Measurements from ENCODE around the gene PCSK2.

DNA sequence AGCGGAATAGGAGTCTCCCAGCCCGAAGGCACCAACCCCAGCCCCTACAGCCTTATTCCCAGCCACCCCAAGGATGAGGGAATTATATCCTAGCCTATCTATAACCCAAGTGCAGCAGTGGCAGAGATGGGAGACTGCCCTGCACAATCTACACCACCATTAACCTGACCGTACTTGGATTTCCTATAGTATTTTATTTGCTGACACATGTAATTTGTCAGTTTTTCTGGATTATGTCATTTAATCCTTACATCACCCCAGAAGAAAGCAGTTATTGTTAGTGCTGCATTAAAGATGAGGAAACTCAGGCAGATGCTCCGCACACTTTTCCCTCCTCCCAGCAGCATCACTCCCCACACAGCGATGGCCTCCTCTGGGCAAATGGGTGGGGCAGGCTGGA lies 298.3 kb downstream of the PCSK2 start:
- TF ChIP-seq, protein P1, sequence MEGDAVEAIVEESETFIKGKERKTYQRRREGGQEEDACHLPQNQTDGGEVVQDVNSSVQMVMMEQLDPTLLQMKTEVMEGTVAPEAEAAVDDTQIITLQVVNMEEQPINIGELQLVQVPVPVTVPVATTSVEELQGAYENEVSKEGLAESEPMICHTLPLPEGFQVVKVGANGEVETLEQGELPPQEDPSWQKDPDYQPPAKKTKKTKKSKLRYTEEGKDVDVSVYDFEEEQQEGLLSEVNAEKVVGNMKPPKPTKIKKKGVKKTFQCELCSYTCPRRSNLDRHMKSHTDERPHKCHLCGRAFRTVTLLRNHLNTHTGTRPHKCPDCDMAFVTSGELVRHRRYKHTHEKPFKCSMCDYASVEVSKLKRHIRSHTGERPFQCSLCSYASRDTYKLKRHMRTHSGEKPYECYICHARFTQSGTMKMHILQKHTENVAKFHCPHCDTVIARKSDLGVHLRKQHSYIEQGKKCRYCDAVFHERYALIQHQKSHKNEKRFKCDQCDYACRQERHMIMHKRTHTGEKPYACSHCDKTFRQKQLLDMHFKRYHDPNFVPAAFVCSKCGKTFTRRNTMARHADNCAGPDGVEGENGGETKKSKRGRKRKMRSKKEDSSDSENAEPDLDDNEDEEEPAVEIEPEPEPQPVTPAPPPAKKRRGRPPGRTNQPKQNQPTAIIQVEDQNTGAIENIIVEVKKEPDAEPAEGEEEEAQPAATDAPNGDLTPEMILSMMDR (IDR thresholded peaks at IDR 0.05; ENCODE audit: extremely low read depth in 1 of 2, insufficient read depth in 1 of 2, low read depth in 1 of 2, low read length in 2 of 2): no peak
- no peak for TF ChIP-seq JUN (IDR thresholded peaks at IDR 0.05; ENCODE audit: borderline replicate concordance, insufficient read depth, insufficient read length, low read depth)
- TF ChIP-seq POLR2A (IDR thresholded peaks at IDR 0.05; ENCODE audit: low read depth, low read length): no peak
- no peak for TF ChIP-seq POLR2AphosphoS5 (IDR thresholded peaks at IDR 0.05; ENCODE audit: insufficient read depth, low read depth, low read length)
- TF ChIP-seq FOS (IDR thresholded peaks at IDR 0.05; ENCODE audit: borderline replicate concordance, insufficient read depth, low read length): no peak

All from endothelial cell of umbilical vein (primary cell).